HG03575 (cell line): ENCODE results near the gene WRAP53.

Source experiments
- ATAC-seq: cut with Tn5 transposase; IDR thresholded peaks from one replicate; pipeline ENCODE4 v1.9.1; 2021; ENCODE audit not compliant: unreplicated experiment, insufficient number of reproducible peaks, low FRiP score; ENCODE audit errors: extremely low read depth

Gene WRAP53

DNA sequence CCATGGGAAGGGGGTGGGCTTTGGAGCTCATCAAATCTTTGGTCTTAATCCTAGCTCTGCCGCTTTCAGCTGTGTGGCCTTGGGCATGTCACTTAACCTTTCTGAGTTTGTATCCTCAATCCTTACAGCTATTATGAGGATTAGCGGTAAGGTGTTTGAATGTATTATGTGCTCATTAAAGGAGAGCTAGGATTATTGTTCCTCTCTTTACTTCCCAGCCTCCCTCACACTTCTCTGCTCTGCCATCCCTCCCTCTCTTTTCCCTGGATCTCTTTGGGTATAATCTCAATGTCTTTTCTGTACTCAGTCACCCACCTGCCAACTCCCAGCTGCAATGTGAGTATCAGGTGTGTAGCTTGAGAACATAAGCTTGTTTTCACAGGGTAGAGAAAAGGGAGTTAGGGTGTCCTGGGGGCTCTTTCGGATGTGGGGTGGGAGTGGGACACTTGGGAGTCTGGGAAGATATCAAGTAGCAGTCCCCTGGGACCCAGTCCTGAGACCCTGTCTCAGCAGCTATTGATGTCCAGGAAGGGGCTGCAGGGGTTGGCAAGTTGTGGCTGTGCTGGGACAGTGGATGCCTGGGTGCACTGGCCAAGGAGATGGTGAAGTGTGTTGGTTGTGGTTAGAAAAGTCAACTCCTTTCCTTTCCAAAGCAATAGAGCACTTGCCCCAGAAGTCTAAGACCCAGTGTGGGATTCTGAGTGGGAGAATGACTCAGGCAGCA lies 18.5 kb downstream of the WRAP53 start:
- no peak for ATAC-seq

DNA sequence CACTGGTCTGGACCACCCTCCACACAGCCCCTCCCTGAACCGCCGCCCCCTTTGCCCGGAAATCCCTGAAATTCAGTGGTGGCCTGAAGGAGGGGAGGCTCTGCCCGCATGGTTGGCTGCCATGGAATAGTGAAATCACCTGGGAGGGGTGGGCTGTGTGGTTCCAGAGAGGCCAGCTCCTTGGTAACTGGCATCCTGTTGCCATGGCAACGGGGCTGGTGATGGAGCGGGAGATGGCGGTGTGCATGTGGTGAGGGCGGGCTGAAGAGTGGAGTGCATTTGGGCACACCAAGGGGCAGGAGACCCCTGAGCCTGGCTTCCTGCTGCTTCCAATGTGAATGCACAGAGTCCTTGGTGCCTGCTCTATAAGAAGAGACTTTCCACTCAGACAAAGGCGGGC lies 19.2 kb downstream of the WRAP53 start:
- ATAC-seq = no peak

DNA sequence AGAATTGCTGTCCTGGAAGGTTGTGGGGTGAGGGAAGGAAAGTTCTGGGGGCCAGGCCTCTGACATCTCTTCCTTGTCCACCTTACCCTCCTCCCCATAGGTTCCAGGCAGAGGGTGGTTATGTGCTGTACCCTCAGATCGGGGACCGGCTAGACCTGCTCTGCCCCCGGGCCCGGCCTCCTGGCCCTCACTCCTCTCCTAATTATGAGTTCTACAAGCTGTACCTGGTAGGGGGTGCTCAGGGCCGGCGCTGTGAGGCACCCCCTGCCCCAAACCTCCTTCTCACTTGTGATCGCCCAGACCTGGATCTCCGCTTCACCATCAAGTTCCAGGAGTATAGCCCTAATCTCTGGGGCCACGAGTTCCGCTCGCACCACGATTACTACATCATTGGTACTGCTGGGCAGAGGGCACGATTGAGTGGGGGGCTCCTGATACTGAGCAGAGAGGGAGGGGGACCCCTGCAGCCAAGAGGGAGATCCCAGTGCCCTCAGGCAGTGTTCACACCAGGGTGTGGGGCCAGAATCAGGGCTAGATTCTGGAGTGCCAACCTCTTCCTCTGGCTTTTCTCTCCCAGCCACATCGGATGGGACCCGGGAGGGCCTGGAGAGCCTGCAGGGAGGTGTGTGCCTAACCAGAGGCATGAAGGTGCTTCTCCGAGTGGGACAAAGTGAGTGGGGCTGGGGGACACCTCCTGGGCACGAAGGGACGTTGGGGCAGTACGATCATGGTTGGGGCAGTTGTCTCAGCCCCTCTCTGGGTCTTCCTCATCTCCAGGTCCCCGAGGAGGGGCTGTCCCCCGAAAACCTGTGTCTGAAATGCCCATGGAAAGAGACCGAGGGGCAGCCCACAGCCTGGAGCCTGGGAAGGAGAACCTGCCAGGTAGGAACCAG lies 19.8 kb downstream of the WRAP53 start:
- ATAC-seq = no peak

DNA sequence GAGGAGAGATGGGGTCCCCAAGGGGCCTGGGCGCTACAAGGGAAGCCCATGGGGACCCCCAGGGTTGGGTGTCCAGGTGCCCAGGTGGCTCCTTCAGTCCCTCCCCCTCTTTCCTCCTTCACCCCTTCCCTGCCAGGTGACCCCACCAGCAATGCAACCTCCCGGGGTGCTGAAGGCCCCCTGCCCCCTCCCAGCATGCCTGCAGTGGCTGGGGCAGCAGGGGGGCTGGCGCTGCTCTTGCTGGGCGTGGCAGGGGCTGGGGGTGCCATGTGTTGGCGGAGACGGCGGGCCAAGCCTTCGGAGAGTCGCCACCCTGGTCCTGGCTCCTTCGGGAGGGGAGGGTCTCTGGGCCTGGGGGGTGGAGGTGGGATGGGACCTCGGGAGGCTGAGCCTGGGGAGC lies 20.8 kb downstream of the WRAP53 start:
- ATAC-seq = no peak

DNA sequence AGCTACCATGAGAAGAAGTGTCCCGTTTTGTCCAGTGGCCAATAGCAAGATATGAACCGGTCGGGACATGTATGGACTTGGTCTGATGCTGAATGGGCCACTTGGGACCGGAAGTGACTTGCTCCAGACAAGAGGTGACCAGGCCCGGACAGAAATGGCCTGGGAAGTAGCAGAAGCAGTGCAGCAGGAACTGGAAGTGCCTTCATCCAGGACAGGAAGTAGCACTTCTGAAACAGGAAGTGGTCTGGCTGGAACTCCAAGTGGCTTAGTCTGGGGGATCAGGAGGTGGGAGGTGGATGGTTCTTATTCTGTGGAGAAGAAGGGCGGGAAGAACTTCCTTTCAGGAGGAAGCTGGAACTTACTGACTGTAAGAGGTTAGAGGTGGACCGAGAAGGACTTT lies 22.0 kb downstream of the WRAP53 start:
- no peak for ATAC-seq

DNA sequence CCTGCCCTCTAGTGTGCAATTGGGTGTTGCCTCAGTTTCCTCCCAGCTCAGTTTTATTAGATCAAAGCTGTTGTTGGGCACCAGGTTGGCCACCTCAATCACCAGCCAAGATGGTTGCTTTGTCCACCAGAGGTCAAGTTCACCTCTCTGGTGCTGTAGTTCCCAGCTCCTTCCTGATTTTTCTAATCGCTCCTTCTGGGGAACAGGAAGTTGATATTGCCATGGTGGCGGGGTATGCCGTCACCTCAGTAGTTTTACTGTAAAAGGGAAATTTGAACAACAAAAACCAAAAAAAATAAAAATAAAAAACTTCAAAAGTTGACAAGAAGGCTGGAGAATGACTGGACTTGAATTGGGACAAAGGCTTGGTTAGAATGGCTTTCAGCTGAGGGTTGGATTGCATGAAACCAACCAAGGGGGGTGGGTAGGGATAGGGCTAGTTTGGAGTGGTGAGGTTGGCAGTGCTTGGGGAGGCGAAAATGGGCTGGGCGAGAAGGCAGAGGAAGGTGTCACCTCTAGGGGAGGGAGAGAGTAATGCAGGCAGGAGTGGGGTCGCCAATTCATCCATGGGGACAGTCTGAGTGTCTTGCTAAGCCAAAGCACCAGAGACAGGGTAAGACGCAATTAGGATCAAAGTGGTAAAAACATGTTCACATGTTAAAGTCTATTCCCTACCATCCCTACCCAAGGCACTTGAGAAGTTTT lies 22.9 kb downstream of the WRAP53 start:
- no peak for ATAC-seq

DNA sequence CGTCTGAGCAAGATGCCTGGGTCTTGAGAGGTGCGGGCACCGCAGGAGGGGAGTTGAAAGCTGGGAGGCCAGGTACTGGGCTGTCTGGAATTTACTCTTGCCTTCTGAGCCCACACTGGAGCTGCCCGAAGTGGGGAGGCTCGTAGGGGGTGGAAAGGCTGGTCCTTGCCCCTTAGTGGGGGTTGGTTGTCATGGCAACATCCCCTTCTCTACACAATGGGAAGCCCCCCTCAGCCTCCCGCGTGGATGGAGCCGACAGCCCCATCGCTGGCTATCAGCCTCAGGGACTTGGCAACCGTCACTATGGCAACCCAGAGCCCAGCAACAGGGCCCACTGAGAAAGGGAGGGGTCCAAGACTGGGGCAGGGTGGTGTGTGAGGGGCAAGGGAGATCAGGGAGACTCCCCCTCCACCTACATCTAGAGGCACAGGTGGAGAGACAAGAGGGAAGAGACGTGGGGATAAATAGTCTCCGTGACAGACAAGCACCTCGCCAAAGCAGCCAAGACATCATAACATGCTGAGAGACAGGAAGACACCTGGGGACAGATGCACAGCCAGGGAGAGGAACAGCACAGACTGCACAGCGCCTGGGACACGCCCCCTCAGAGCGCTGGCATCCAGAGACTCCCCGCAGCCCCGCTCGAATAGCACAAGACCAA lies 24.0 kb downstream of the WRAP53 start:
- ATAC-seq = no peak

DNA sequence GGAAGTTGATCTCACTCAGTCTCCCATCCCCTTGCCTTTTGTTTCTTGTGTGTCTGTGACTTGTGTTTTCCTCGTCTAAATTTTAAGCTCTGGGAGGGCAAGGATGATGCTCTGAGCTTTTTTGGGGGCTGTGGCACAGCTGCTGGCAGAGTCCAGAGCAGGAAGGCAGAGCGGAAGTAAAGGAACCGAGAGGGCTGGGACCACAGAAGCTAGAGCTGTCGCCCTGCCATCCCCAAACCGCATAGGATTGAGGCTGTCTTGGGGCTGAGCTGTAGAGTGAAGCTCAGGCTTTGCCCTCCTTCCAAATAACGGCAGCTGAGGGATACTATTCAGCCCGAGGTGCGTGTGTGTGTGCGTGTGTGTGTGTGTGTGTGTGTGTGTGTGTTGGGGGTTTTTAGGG lies 25.5 kb downstream of the WRAP53 start:
- no peak for ATAC-seq

DNA sequence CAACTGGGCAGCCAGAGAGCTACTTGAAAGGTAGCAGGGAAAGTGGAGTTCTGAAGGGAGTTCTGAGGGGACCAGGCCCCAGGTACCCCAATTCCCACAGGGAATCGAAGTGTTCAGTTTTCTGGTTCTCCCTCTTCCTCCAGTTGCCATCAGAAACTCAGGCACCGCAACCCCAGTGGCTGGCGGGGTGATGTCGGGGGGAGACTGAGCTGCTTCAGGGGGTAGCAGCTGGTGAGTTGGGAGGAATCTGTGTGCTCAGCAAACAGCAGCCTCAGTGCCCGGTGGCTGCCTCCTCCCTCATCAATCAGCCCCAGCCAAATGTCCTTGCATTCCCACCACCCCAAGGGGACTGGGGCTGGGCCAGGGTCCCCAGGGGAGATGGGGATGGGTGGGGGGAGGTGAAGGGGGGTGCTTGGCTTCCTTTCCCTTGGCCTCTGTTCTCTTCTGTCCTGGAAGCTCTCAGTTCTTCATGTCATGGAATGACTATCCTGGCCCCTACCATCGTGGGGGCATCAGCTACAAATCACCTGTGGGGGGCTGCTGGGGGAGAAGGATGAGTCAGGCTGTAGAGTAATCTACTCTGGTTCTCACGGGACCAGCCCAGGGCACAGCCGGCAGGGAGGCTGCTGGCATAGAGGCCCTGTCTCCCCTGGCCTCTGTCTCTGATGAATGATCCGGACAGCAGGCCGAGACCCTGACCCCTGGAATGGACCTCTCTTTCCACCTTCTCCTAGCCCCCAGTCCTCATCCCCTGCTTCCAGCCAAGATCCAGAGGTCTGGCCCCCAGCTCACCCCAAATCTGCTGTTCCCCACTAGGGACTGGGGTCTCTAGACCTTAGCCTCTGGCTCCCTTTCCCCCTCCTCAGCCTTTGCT lies 26.7 kb downstream of the WRAP53 start:
- no peak for ATAC-seq

DNA sequence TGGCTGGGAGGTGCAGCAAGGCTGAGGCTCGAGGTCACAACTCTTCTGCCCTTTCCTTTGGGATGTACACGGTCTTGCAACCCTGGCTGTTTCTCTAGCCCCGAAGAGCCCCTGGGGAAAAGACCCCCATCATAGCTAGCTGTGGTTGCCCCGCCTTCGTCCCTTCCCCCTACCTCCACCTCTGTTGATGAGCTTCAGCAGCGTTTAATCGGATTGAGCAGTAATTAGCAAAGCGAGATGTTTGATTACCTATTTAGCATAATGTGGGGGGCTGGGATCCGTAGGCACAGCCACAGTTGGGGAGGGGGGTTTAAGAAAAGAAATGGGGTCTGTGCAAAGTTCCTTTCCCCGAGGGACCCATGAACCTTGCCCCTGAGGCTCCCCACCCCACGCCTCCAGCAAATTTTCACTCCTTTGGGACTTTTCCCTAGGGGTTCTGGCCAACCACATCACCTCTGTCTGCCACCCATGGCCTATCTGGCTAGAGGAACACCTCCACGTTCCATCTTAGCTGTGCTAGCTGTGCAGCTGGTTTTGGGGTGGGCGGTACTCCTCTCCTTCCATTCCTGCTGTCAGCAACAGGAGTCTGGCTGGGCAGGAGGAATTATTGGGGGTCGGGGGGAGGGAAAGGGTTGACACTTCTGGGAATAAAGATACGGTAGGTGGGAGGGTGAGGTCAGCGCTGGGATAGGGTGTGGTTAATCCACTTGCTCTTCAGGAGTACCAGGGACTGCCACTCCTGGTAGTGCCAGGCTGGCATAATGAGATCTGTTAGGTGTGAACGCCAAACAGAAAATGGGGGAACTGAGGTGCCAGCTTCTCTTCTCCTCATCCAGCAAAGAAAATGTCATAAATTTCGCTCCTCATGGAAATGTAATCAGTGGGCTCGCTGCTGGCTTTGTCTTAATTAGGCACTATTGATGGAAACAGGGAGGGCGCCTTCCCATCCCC lies 27.9 kb downstream of the WRAP53 start:
- ATAC-seq = no peak

DNA sequence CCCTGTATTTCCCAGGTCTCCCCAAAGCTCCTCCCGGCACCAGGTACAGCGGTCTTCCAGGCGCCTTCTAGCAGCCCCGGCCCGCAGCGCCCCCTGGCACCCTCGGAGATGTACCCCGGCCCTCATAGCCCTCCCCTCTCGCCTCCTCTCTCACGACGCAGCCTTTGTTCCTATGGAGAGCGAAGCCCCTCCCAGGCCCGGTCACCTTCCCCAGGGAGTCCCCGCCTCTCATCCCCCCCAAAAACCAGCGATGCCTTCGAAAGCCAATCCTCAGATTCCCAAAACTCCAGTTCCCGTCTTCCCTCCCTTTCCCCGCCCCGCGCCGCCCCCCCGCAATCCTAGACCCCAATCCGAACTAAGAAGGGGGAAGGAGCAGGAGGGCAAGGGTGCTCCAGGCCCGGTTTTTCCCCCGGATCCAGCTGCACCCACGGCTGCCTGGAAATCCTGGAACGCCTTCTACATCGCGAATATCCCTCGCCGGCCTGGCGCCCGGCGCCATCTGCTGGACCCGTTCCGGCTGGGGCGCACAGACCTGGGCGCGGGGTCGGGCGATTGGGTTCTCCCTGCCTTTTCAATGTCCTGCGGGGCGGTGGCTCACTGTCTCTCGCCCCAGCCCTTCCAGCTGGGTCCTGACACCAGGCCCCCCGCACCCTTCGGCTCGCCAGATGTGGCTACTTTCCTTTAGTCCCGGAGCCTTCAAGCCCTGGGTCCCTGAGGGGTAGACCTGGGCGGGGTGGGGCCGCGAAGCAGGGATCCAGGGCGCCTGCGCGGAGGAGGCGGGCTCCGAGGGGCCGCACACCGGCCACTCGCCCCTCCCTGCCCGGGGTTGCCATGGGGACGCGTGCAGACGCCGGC lies 28.9 kb downstream of the WRAP53 start, which contains the start of gene DNAH2:
DNAH2 (plus strand) TSS at position 844 of the 855 bp plus-strand sequence. CDS start 1,991 bp downstream, outside the sequence.
- ATAC-seq = no peak

DNA sequence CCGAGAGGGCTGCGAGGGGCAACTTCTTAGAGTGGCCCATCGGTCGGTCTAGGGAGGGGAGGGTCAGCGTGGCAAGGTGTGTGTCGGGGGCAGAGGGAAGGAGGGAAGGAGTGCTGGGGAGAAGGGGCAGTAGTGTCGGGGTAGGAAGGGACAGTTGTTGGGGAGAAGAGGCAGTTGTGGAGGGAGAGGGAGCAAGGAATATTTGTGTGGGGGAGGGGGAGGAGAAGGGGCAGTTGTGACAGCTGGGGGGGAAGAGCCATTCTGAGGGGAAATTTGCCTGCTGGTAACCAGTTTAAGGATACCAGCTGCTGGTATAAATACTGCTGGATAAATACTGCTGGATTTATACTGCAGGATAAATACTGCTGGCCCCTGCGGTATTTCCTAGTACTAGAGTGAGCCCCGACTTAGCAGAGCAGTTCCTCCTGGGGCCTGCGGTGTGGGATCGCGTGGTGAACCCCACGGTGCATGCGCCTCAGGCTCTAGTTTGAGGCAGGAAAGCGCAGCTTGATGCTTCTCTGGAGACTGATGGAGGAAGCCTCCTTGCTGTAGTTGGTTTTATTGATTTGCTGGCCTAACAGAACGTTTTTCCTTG lies 29.6 kb downstream of the WRAP53 start:
- no peak for ATAC-seq

DNA sequence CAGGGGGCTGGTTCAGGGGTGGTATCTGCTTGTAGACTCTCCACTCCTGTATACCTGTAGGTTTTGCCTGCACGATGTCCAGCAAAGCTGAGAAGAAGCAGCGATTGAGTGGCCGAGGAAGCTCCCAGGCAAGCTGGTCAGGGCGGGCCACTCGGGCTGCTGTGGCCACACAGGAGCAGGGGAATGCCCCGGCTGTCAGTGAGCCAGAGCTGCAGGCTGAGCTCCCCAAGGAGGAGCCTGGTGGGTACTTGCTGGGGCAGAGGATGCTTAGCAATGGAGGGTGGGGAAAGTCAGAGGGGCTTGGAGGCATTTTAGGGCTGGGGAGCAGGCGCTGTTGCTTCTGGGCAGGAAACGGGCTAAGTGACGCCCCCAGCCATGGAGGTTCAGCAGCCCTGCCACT lies 31.4 kb downstream of the WRAP53 start:
- ATAC-seq = no peak

DNA sequence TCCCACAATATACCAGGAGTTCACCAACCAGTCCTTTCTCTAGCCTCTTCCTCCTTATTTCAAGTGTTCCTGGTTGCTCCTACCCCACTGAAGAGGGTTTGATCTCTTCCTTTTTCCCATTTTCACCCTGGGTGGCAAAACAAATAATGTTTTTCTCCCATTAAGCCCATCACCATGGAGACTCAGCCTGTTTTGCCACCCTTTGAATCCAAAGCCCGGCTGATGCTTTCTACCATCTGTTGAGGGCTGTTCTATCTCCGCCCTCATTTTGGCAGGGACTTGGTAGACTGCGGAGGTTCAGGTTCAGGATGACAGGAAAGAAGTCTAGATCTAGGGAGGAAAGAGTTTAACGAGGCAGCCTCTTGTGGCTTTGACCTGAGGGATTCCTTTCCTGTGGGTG lies 31.8 kb downstream of the WRAP53 start:
- ATAC-seq = no peak

DNA sequence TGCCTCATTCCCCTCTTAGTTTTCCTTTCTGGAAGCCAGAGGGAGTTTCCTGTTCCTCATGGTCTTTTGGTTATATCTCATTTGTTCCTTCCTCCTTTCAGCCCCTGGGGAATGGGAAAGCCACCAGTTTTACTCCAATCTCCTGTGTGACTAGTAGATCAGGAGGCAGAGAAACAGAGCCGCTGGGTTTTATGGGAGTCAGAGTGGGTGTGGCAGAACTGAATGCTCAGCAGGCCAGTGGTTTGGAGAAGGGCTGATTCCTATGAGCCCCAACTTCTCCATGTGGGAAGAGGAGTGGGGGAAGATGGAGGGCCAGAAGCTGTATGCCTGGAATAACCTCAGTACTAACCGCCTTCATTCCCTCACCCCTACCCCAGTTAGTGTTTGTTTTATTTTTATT lies 33.3 kb downstream of the WRAP53 start:
- ATAC-seq = no peak

DNA sequence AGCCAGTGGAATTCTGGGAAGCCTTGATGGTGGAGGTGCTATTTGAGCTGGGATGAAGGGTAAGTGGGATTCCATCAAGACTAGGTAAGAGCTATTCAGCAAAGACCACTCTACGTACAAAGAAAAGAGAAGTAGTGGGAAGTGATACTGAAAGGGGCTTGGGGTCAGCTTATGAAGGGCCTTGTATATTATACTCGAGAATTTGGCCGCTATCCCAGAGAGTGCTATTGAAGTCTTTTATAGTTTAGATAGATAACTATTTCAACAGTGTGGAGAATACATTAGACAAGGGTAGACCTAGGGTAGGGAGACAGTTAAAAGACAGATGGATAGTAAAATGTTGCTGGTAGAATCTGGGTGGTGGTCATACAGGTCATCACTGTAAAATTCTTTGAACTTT lies 39.6 kb downstream of the WRAP53 start:
- ATAC-seq = no peak
